Large intestine (tissue), 3 donors: Measurements from ENCODE around the gene DEFB112. TPM values are rescaled to one million over a fixed set of nuclear protein-coding genes. Genes with fewer than 3 reads are reported as not detected.
A peak's percentile ranks its signal among the peaks of the same experiment; 100 is the strongest.

Experiments
- DNase-seq, 2 donors: peaks; one replicate each; pipeline versions ENCODE4 v3.0.0 to v3.0.0-alpha.2; 2013
- H3K27ac ChIP-seq: one replicate; pipeline ENCODE4 v1.5.1; 2013; ENCODE audit warnings: low read length
- H3K27me3 ChIP-seq: 2 replicates; pipeline ENCODE4 v1.6.1; 2013; ENCODE audit warnings: low read length; ENCODE audit not compliant: control insufficient read depth, insufficient read depth
- H3K36me3 ChIP-seq: 2 replicates; pipeline ENCODE4 v1.6.1; 2013; ENCODE audit warnings: low read length; ENCODE audit not compliant: control insufficient read depth, insufficient read depth
- H3K4me1 ChIP-seq: one replicate; pipeline ENCODE4 v1.6.1; 2013; ENCODE audit warnings: low read length; ENCODE audit not compliant: control insufficient read depth, insufficient read depth
- H3K4me3 ChIP-seq: one replicate; pipeline ENCODE4 v1.5.1; 2013; ENCODE audit warnings: low read length
- H3K9me3 ChIP-seq: one replicate; pipeline ENCODE4 v1.6.1; 2013; ENCODE audit warnings: mild to moderate bottlenecking, low read depth, low read length, moderate library complexity; ENCODE audit not compliant: control insufficient read depth
- WGBS: methylation state at CpG from one replicate; pipeline ENCODE4 v1.1.5; 2013; ENCODE audit warnings: low lambda C conversion rate; ENCODE audit not compliant: insufficient coverage; 5-methylcytosine and 5-hydroxymethylcytosine counted together
- polyA plus RNA-seq: library from polyadenylated mRNA; unstranded; fragments of 120-200 nt; gene quantifications from one replicate; pipeline ENCODE4 v1.2.1, GENCODE V29; 2013

Gene DEFB112
- polyA plus RNA-seq, 1 donor: not detected

- Histone ChIP-seq H3K27me3 (no peaks in the 10 kb centered on the region), H3K4me1 (no peaks in the 10 kb centered on the region), H3K27ac (no peak overlapping the region), H3K4me3 (no peak overlapping the region), H3K36me3 (no peaks in the 10 kb centered on the region), H3K9me3 (no peaks in the 10 kb centered on the region)
- DNase-seq: no peak
- 95% methylated on average over 2 of the region's 3 CpGs for WGBS
Measured at GRCh38 chr6:50003139-50003538, 46.6 kb downstream of the DEFB112 start.

GRCh38 chr6:49995278-49995677 is 54.5 kb downstream of the DEFB112 start:
- H3K4me1 ChIP-seq: no peaks in the 10 kb centered on the region
- H3K4me3 ChIP-seq: no peak overlapping the region
- H3K27ac ChIP-seq: no peak overlapping the region
- H3K9me3 ChIP-seq: no peaks in the 10 kb centered on the region
- peak in 1 of 2 donors; percentile 49 for DNase-seq
- no peaks in the 10 kb centered on the region for H3K27me3 ChIP-seq
- no peaks in the 10 kb centered on the region for H3K36me3 ChIP-seq

Other genes with a start within 250 kb of the DEFB112 start
- 0.25 TPM for gene CRISP1, start 183.4 kb downstream of the DEFB112 start, polyA plus RNA-seq
- gene DEFB114, start 85.8 kb downstream of the DEFB112 start, polyA plus RNA-seq: not detected
- gene DEFB113, start 80.3 kb downstream of the DEFB112 start, polyA plus RNA-seq: not detected
- not detected for gene DEFB110, start 27.9 kb downstream of the DEFB112 start, polyA plus RNA-seq